Left colon (tissue), 2 donors: ENCODE data around the gene DSCAM. TPM values are rescaled to one million over a fixed set of nuclear protein-coding genes. Genes with fewer than 3 reads are reported as not detected.

Experiments
- ATAC-seq: fragments of 200-7000 bp; cut with Tn5 transposase; one replicate; pipeline ENCODE4 v1.9.1; 2020; ENCODE audit warnings: mild to moderate bottlenecking, moderate library complexity
- DNase-seq, 2 donors: peaks; one replicate each; pipeline ENCODE4 v3.0.0-alpha.2; 2020
- intact Hi-C, 2 donors: fragments of 100-400 bp; cut with DNase I in 1 of 2; cut with micrococcal nuclease in 1 of 2; formaldehyde crosslinking; loops; one replicate each; pipeline versions ENCODE4 v1.11.2 to v1.14.0; 2022; cut with DNase I, micrococcal nuclease
- total RNA-seq, 2 donors: library from RNA; stranded (reverse); fragmentation: NEBNext Ultra II Directional; extraction: Animal tissue kit (Norgen Biotek cat#: 25700); gene quantifications; one replicate each; pipeline ENCODE4 v1.2.1, GENCODE V29; 2021
- donor health status: DM: no; HTN: no; CAD: no.
- donor health status: DM: yes; HTN: yes; CAD: no.

The DSCAM gene
- total RNA-seq, 2 donors from 2014 or later: not detected

- ATAC-seq: no peak
- no peak for DNase-seq
- intact Hi-C loops: no loop called here
Observed at GRCh38 chr21:40788635-40789034, 58.3 kb downstream of the DSCAM start.

DNA sequence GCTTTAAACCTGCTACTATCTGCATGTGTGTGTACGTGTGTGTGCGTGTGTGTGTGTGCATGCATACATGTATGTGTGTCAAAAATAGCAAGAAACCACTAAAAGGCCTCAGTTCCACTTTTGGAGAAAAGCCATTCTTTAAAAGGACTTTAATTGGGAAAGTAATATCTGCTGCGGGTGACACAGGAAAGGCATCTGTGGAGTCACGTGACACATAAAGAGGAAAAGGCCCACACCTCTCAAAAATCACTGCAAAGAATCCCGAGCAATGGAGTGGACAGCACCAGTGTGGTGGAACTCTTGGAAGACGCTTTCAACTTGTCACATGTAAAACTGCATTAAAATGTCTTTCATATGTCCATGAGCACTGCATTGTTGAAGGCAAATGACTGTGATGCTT, 63.6 kb downstream of the DSCAM start:
- DNase-seq: no peak
- intact Hi-C loops: no loop called here
- ATAC-seq: no peak

DNA sequence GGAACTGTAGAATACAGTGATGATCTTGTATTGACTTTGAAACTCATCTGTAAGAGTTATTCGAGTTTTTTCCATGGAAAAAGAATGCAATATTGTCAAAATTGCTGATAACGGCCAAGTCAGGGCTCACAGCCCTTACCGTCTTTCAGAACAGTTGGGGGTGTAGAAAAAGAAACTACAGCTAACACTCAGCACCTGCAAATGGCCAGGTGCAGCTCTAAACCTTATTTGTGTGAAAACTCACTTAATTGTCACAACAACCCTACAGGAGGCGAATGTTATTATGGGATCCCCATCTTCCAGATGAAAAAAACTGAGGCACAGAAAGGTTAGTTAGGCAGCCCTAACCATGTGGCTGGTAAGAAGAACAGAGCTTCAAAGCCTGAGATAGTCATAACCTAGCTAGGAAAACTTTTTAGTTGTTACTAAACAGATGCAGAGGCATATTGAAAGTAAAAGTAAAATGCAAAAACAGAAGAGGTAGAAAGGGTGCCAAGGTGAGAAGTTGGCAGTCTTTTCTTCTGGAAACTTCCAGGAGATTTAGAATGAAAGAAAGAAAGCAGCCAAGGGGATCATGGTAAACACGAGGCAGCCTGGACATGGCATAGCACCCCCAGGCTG, 76.4 kb downstream of the DSCAM start:
- intact Hi-C loops: no loop called here

GRCh38 chr21:40769231-40769630, 77.7 kb downstream of the DSCAM start:
- ATAC-seq (no peak), DNase-seq (no peak)
- intact Hi-C loops: no loop called here

More for the DNA sequence above, 76.4 kb downstream of the DSCAM start:
- DNase-seq (no peak), ATAC-seq (no peak)

- intact Hi-C loops: no loop called here
- ATAC-seq (no peak), DNase-seq (no peak)
Observed at GRCh38 chr21:40768056-40768455, 78.9 kb downstream of the DSCAM start.

DNA sequence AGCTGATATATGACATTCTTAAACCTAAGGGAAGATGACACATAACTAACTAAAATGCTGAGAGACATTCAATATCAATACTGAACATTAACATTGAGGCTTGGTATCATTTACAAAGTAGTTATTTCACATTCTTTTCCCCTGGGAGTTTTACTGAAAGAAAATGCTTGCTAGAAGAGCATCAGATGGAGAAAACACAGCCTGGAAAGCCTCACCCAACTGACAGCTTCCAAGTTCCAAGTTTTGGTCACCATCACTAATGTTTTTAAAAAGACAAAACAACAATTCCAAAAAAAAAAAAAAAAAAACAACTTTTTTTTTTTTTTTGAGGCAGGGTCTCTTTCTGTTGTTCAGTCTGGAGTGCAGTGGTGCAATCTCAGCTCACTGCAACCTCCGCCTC, 80.6 kb downstream of the DSCAM start:
- no peak for ATAC-seq
- intact Hi-C loops: no loop called here
- no peak for DNase-seq

GRCh38 chr21:40765811-40766210, 81.1 kb downstream of the DSCAM start:
- ATAC-seq (no peak), DNase-seq (no peak)
- intact Hi-C loops: no loop called here

DNA sequence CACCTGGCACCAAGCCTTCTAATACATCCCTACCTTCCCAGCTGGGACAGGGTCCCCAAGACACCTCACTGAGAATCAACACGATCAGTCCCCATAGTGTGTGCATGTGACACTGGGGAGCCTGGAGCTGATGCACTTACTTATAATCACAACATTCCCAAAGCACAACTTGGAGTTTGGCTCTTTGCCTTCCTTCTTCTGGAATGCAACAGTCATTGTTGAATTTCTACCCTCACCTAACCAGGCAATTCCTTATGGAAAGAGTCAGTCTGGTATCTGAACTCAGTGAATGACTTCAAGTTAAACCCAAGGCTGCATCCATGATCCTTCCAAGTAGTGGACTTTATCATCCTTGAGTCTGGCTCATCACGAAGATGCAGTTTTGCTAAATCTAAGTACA, 86.1 kb downstream of the DSCAM start:
- intact Hi-C loops: no loop called here
- no peak for DNase-seq
- no peak for ATAC-seq

GRCh38 chr21:40759061-40759460, 87.9 kb downstream of the DSCAM start:
- DNase-seq: no peak
- ATAC-seq: no peak
- intact Hi-C loops: no loop called here

DNA sequence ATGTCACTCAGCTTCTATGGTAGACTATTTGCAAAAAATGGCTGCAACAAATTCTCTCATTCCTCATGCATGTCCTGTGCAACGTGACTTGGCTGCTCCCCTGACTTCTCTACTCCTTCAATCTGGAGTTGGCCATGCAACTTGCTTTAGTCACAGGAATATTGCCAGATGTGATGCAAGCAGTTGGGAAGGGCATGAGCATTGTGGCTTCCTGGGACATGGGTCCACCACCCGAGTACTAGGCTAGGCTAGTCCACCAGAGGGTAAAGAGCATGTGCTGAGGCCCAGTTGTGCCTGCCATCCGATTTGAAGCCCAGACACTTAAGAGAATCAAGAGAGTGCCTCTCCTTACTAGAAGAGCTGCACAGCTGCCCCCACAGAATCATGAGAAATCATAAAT, 89.6 kb downstream of the DSCAM start:
- no peak for ATAC-seq
- DNase-seq: no peak
- intact Hi-C loops: no loop called here

DNA sequence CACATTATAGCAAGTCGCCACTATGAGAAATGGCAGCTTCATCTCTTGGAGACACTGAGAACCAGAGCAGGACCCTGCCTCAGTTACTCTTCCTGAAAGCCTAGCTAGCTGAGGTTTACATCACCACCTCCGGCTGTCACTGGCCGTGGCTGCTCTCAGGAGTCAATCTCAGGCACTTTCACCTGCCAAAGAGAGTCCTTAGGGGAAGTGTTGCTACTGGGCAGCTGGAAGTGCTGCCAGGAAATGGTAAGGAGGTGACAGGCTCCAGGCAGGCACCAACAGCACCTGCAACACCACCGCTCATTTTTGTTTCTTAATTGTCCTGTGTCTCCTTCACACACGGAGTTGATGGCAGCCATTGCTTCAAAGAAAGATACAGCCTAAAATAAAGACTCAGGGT, 92.5 kb downstream of the DSCAM start:
- no peak for ATAC-seq
- intact Hi-C loops: no loop called here
- DNase-seq: no peak

DNA sequence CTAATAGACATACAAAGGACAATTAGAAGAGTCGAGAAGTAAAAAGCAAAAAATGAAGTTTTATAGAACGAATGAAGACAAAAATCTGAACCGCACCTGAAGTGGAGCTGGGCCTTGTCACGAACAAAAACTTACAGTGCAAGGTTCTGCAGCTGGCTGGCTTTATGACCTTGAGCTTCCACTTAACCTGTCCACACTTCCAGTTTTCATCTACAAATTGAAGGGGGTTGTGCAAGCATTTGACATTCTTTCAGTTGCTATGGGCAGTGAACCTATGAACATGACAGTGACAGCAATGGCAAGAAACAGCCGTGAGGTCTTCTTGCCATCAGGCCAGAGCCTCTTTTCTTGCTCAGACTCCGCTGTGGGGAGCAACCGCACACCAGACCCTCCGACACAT, 93.2 kb downstream of the DSCAM start:
- DNase-seq: no peak
- intact Hi-C loops: no loop called here
- ATAC-seq: no peak

GRCh38 chr21:40752125-40752524, 94.8 kb downstream of the DSCAM start:
- intact Hi-C loops: no loop called here
- no peak for ATAC-seq
- no peak for DNase-seq

- DNase-seq: no peak
- ATAC-seq: no peak
- intact Hi-C loops: no loop called here
Observed at GRCh38 chr21:40751221-40751620, 95.7 kb downstream of the DSCAM start.

- DNase-seq (no peak), ATAC-seq (no peak)
- intact Hi-C loops: no loop called here
Observed at GRCh38 chr21:40736145-40736544, 110.8 kb downstream of the DSCAM start.

GRCh38 chr21:40733024-40733397, 113.9 kb downstream of the DSCAM start:
- intact Hi-C loops: no loop called here
- no peak for DNase-seq
- no peak for ATAC-seq

- intact Hi-C loops: no loop called here
- DNase-seq (no peak), ATAC-seq (no peak)
Observed at GRCh38 chr21:40732253-40733023, 114.5 kb downstream of the DSCAM start.

- no peak for ATAC-seq
- DNase-seq: no peak
- intact Hi-C loops: no loop called here
Observed at GRCh38 chr21:40731206-40731605, 115.8 kb downstream of the DSCAM start.

DNA sequence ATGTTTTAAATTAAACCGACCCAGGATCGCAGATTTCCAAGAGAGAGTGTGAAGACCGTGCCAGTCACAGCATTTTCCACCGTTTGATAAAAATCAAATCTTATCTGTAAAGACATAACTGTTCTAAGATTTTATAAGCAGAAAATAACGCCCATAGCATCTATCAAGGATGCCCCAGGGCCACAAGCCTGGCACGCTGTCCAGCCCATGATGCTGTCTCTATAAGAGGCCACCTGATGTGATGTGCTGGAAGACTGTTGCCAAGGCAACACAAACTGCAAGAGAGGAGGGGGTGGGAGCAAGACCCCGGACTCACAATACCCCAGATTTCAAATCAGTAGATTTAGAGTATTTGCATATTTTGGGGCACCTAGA, 116.5 kb downstream of the DSCAM start:
- DNase-seq: no peak
- ATAC-seq: no peak
- intact Hi-C loops: no loop called here

- intact Hi-C loops: no loop called here
- ATAC-seq (no peak), DNase-seq (no peak)
Observed at GRCh38 chr21:40729761-40730425, 117.1 kb downstream of the DSCAM start.
